ENCODE results near the gene CAMTA1. TPM values are rescaled to one million over a fixed set of nuclear protein-coding genes. Genes with fewer than 3 reads are reported as not detected.

CAMTA1 gene
- total RNA-seq, 2 experiments from 2014 or later = 39.3 to 48.8 TPM

DNA sequence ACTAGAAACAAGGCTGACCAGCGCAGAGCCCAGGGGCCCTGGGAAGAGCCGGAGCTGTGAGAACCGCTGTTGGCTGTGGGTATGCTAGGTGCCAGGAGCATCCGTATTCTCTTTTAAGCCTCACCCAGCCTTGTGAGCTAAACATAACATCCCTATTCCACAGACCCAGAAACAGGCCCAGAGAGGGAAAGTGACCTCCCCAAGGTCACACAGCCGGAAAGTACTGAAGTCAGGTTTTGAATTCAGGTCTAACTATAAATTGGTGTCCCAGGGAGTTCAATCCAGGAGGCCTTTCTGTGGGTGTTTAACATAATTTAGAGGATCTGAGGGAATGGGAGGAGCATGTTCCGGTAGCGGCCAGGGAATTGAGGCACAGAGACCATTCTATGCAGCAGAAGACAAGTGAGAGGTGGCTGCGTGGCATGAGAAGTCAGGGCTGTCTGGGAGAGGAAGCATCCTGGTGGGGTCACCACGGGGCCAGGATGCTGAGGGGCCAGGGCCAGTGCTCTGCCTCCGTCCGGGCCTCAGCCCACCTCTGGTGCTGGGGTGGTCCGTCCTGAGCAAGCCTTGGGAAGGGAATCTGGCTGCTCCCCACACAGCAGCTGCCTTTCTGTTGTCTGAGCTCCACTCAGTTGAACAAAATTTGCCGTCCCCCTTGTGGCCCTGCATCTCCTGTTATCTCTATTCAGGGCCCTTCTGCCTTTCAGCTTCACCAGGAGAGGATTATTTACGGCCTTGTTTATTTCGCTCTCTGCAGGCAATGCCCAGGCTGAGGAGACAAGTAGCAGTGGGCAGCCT, 647.0 kb downstream of the CAMTA1 start:
- Mint-ChIP-seq H3K9me3 (no peaks in the 10 kb centered on the region), H3K27ac (no peak overlapping the region), H3K4me1 (no peaks in the 10 kb centered on the region), H3K36me3 (ENCODE audit: low read depth) (no peaks in the 10 kb centered on the region), H3K27me3 (no peaks in the 10 kb centered on the region), H3K4me3 (no peak overlapping the region)
- DNase-seq = no peak
- POLR2A ChIA-PET = no interaction called here
- CTCF ChIA-PET = no interaction called here

DNA sequence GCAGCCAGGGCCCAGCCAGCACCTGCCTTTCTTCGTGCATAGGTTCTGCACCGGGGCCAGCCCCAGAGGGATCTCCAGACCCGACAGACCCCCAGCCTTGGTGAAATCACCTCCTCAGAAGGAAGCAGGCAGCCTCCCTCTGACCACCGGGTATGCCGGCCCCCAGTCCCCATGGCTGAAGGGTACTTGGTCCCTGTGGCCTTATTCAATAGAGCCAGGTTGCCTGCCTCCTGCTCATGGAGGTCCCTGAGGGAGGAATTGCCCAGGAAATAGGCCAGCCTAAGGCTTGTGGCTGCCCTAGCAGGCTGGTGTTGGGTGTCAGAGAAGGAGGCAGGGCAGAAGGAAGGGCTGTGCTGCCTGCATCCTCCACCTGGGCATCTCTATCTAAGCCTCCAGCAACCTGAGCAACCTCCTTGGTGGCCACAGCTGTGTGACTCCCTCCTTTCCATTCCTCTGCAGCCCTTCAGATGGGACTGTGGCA, 647.7 kb downstream of the CAMTA1 start:
- no peaks in the 10 kb centered on the region for H3K4me1 Mint-ChIP-seq
- no peaks in the 10 kb centered on the region for H3K36me3 Mint-ChIP-seq (ENCODE audit: low read depth)
- H3K27me3 Mint-ChIP-seq = no peaks in the 10 kb centered on the region
- ChIA-PET POLR2A (no interaction called here), CTCF (no interaction called here)
- no peak for DNase-seq
- no peak overlapping the region for H3K27ac Mint-ChIP-seq
- H3K4me3 Mint-ChIP-seq = no peak overlapping the region
- no peaks in the 10 kb centered on the region for H3K9me3 Mint-ChIP-seq

DNA sequence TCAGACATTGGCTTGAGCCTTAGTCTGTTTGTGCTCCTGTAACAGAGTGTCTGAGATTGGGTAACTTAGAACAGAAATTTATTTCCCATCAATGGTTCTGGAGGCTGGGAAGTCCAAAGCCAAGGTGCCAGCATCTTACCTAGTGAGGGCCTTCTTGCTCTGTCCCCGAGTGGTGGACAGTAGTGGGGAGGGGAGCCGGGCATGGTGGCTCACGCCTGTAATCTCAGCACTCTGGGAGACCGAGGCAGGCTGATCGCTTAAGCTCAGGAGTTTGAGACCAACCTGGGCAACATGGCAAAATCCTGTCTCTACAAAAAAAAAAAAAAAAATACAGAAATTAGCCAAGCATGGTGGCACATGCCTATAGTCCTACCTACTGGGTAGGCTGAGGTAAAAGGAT, 649.3 kb downstream of the CAMTA1 start:
- Mint-ChIP-seq H3K27me3 (no peaks in the 10 kb centered on the region), H3K36me3 (ENCODE audit: low read depth) (no peaks in the 10 kb centered on the region), H3K4me3 (no peak overlapping the region), H3K9me3 (no peaks in the 10 kb centered on the region), H3K27ac (no peak overlapping the region), H3K4me1 (no peaks in the 10 kb centered on the region)
- ChIA-PET CTCF (interaction anchor here (0.6 kb wide), 1 partner anchor 51 kb away, joined by 3 read pairs; no protein-coding TSS in a partner anchor), POLR2A (no interaction called here)
- DNase-seq = no peak

DNA sequence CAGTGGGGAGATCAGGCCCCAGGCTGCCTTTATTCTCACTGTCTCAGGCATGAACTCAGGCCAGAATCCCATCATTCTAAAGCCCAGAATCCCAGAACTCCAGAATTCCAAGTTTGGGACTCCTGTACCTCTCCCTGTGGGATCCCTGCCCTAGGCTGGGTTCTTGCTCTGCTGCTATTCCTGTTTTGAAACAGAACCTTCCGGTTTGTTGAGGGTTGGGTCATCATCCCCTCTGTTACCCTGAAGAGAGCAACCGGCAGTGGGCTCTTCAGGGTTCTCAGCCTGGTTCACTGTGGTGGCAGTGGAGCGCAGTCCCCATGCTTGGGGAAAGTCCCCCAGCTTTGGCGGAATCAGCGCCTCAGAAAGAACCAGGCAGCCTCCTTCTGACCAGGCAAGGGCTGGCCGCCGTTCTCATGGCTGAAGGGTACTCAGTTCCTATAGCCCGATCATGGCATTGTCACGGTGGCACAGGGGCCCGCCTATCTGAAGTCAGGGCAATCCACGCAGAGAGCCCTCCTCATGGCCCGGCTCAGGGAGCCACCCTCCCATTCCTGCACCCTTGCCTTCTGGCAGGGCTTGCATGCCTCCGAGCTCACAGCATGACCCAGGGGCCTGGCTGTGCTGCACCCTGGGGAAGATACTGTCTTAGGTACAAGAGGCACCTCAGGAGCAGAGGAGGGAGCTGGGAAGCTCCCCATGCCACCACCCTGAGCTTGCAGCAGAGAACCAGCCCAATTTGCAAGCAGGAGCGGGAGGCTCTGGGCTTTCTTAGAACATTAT, 650.2 kb downstream of the CAMTA1 start:
- no peak overlapping the region for H3K4me3 Mint-ChIP-seq
- POLR2A ChIA-PET = interaction anchor here (0.6 kb wide), 1 partner anchor 19 kb away, joined by 4 read pairs; no protein-coding TSS in a partner anchor

DNA sequence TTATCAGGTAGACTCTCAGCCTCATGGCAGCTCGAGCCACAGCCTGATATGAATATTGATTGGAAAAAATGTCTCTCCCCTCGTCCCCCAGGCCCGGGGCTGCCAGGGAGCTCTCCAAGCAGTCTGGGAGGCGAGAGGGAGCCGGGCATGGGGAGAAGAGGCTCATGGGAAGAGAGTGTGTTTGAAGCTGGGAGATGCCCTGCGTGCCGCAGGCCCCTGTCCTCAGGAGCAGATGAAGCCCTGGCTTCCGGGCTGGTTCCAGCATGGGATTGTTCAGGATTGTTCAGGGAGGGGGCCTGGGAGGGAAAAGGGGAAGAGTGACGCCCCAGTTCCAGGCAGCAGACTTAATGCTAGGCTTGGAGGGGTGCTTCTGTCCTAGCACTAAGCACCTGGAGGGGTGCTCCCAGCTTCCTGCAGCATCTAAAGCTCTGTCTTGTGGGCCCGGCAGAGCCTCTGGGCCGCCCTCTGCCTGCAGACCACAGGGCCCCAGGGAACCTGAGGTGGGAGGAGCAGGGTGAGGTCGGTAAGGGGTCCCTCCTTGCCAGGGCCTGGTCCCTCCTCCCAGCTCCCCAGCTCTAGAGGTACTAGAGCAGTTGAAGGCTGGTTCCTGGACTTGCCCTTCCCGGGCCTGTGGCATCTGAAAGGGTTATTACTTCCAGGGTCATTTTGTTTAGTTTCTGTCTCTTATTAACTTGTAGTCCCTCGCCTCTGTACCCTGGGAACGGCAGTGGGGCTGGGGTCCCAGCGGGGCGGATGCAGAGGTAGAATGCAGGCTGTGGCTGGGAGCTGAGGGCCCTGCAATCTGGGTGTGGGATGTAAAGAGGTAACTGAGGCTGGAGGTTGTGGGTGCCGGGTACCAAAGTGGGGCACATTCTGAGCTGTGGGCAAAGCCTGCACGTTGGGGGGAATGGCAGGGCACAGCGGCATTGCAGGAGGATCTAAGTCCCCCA, 651.1 kb downstream of the CAMTA1 start:
- H3K4me1 Mint-ChIP-seq = no peaks in the 10 kb centered on the region
- H3K36me3 Mint-ChIP-seq (ENCODE audit: low read depth) = no peaks in the 10 kb centered on the region
- H3K9me3 Mint-ChIP-seq = no peaks in the 10 kb centered on the region
- H3K4me3 Mint-ChIP-seq = no peak overlapping the region
- ChIA-PET CTCF (no interaction called here), POLR2A (interaction anchor here (0.6 kb wide), 1 partner anchor 416 kb away, joined by 3 read pairs; no protein-coding TSS in a partner anchor)
- H3K27me3 Mint-ChIP-seq = no peaks in the 10 kb centered on the region
- H3K27ac Mint-ChIP-seq = no peak overlapping the region
- DNase-seq = no peak

More for the DNA sequence above, 650.2 kb downstream of the CAMTA1 start:
- CTCF ChIA-PET = interaction anchor here (0.6 kb wide), 1 partner anchor 51 kb away, joined by 3 read pairs; no protein-coding TSS in a partner anchor
- Mint-ChIP-seq H3K27ac (no peak overlapping the region), H3K27me3 (no peaks in the 10 kb centered on the region), H3K9me3 (no peaks in the 10 kb centered on the region), H3K4me1 (no peaks in the 10 kb centered on the region), H3K36me3 (ENCODE audit: low read depth) (no peaks in the 10 kb centered on the region)
- no peak for DNase-seq

DNA sequence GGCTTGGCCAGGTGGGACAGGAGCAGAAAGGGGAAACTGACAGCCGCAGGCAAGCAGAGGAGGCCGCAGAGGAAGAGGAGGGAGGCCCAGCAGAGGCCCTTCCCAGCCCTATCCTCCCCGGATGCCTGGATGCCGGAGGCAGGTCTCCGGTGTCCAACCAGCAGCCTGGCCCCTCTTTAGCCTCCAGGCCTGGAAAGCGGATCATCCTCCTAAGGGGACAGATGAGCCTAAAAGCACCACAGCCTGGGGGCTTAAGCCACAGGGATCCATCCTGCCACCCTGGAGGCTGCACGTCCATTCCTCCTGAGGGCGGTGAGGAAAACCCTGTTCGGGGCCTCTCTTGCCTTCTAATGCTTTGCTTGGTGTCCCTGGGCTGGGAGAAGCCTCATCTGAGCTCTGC, 651.8 kb downstream of the CAMTA1 start:
- no peaks in the 10 kb centered on the region for H3K9me3 Mint-ChIP-seq
- H3K36me3 Mint-ChIP-seq (ENCODE audit: low read depth) = no peaks in the 10 kb centered on the region
- H3K27ac Mint-ChIP-seq = no peak overlapping the region
- ChIA-PET CTCF (no interaction called here), POLR2A (interaction anchor here (0.6 kb wide), 1 partner anchor 416 kb away, joined by 3 read pairs; no protein-coding TSS in a partner anchor)
- H3K4me1 Mint-ChIP-seq = no peaks in the 10 kb centered on the region
- H3K4me3 Mint-ChIP-seq = no peak overlapping the region
- no peak for DNase-seq
- no peaks in the 10 kb centered on the region for H3K27me3 Mint-ChIP-seq

DNA sequence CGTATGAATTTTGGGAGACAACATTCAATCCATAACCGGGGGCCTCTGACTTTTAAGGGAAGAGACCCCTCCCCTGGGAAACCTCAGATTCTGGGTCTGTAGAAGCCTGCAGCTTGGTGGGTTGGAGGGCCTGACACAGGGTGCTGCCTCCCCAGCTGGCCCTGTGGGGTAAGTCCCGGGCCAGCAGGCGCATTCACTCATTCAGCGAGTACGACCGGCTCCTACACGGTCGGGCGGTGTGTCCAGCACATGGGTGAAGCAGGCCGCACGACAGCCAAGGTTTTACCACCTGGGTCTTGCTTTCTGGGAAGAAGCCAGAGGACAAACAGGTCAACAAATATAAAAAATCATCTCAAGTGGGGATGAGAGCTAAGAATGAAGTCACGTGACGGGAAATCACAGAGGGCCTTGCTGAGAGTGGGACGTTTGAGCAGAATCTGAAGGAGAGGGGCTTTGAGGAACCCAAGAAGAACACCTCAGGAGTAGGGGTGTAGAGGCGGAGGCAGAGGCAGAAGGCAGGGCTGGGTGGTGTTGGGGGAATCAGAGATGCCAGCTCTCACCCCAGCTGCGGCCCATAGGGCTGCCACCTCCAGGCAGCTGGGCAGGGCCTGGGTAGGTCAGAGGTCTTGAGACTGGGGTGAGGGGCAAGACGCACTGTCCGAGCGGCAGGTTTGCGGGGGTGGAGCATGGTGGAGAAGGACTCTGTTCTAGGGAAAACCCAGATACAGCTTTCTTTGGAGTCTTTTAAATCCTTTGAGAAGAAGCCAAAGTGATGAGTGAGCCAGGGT, 652.5 kb downstream of the CAMTA1 start:
- ChIA-PET POLR2A (no interaction called here), CTCF (no interaction called here)
- Mint-ChIP-seq H3K36me3 (ENCODE audit: low read depth) (no peaks in the 10 kb centered on the region), H3K4me1 (no peaks in the 10 kb centered on the region), H3K27ac (no peak overlapping the region), H3K27me3 (no peaks in the 10 kb centered on the region), H3K9me3 (no peaks in the 10 kb centered on the region), H3K4me3 (no peak overlapping the region)
- DNase-seq = no peak

DNA sequence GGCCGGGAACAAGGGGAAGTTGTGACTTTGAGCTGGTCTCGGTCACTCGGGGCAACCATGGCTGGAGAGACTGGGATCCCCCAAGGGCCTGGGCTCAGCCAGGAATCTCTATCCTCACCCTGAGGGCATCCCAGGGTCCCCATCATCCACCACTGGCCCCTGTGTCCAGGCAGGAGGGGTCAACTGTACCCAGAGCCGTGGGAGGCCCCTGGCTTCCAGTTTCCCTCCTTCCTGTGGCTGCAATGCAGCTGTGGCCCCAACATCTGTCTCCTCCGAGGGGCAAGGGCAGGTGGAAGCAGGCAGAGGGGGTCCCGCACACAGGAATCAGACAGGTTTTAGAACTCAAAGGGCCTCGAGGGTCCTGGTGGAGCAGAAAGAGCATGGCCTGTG, 653.1 kb downstream of the CAMTA1 start:
- no peaks in the 10 kb centered on the region for H3K36me3 Mint-ChIP-seq (ENCODE audit: low read depth)
- CTCF ChIA-PET = no interaction called here
- DNase-seq = no peak
- no peak overlapping the region for H3K4me3 Mint-ChIP-seq
- no peaks in the 10 kb centered on the region for H3K4me1 Mint-ChIP-seq
- POLR2A ChIA-PET = no interaction called here
- no peaks in the 10 kb centered on the region for H3K9me3 Mint-ChIP-seq
- H3K27me3 Mint-ChIP-seq = no peaks in the 10 kb centered on the region
- H3K27ac Mint-ChIP-seq = no peak overlapping the region

DNA sequence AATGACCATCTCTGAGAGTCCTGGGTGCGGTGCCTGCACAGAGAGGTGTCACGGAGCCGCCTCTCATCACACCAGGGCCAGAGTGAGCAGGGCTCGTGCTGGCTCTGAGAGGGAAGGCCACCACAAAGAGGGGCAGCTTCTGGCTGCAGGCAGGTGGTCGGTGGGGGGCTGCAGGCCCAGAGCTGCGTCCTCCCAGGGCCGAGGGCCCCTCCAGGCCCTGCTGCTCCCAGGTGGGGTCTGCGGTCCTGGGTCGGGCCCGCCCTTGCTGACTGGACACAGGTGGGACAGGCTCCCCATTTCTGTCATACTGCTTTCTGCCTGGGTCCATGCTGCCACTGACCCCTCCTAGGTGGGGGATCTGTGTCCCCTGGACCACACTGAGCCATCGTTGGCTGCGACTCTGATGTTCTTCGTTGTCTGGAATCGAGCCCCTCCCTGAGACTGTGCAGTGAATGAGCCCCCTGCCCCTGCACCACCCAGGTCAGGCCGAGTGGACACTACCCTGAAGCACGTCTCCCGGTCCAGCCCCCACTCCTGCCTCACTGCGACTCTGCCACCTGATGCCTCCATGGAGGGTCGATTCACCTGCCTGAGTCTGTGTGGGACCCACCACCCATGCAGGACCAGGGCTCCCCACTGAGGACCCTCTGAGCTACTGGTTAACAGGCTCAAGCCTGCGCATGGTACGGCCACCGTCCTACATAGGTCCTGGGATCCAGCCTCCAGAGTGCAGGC, 653.8 kb downstream of the CAMTA1 start:
- no peaks in the 10 kb centered on the region for H3K27me3 Mint-ChIP-seq
- POLR2A ChIA-PET = no interaction called here
- no peaks in the 10 kb centered on the region for H3K4me1 Mint-ChIP-seq
- CTCF ChIA-PET = no interaction called here
- H3K9me3 Mint-ChIP-seq = no peaks in the 10 kb centered on the region
- DNase-seq = no peak
- H3K36me3 Mint-ChIP-seq (ENCODE audit: low read depth) = no peaks in the 10 kb centered on the region
- H3K4me3 Mint-ChIP-seq = no peak overlapping the region
- H3K27ac Mint-ChIP-seq = no peak overlapping the region

DNA sequence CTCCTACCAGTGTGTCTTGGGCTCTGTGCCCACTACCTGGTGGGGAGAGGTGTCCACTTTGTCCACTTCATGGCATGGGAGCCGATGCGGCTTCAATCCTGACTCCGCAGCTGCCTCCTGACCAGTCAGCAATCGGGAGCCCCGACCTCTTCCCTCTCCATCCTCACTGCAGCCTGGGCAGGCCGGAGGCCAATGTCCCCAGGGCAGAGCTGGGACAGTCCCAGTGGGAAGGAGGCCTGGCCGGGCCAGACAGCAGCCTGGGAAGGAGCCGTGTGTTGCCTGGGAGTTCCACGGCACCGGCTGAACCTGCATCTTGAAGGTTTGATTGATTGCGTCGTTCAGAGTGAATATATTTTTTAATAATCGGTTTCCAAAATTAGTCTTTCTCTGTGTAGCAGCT, 654.9 kb downstream of the CAMTA1 start:
- no peak overlapping the region for H3K4me3 Mint-ChIP-seq
- no peaks in the 10 kb centered on the region for H3K9me3 Mint-ChIP-seq
- ChIA-PET CTCF (no interaction called here), POLR2A (no interaction called here)
- H3K36me3 Mint-ChIP-seq (ENCODE audit: low read depth) = no peaks in the 10 kb centered on the region
- no peak for DNase-seq
- H3K27ac Mint-ChIP-seq = no peak overlapping the region
- no peaks in the 10 kb centered on the region for H3K4me1 Mint-ChIP-seq
- no peaks in the 10 kb centered on the region for H3K27me3 Mint-ChIP-seq

DNA sequence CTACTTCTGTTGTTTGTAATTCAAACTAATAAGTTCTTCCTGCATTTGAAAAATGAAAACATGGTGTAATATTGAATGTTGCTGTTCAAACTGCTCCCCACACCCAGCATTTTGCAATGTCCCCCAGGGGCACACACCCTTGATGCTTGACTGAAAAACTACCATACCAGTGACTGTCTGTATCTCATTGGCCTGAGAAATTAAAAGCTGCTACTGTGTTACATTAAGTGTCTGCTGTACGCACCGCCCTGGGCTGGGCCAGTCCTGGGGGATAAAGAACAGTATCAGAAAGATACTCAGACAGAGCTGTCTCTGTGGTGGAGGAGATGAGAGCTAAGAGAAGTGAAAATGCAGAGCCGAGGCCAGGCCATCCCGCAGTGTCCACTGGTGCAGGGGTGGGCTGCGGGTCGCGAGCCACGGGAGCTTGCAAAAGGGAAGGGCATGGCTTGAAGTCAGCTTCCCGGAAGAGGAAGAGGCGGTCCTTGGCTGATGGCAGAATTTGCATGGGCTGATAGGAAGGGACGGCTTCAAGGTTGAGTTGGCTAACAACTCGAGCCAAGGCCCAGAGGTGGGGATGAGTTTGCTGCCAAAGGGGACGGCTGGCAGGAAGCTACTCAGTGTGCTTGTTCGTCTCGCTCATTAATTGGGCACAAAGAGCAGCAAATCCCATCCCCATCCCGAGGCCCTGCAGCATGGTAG, 656.0 kb downstream of the CAMTA1 start:
- H3K27ac Mint-ChIP-seq = no peak overlapping the region

More for the DNA sequence above, 656.0 kb downstream of the CAMTA1 start:
- H3K4me1 Mint-ChIP-seq = no peaks in the 10 kb centered on the region
- no peaks in the 10 kb centered on the region for H3K27me3 Mint-ChIP-seq
- DNase-seq = no peak
- H3K36me3 Mint-ChIP-seq (ENCODE audit: low read depth) = no peaks in the 10 kb centered on the region
- H3K4me3 Mint-ChIP-seq = no peak overlapping the region
- H3K9me3 Mint-ChIP-seq = no peaks in the 10 kb centered on the region
- CTCF ChIA-PET = no interaction called here
- POLR2A ChIA-PET = no interaction called here
